HTERT RPE-1 (cell line): ENCODE data around the gene ATP5ME.

Experiments
- in situ Hi-C: fragments of 300-500 bp; cut with MboI; formaldehyde crosslinking; loops from 4 replicates; pipeline ENCODE4 v1.14.3; 2020; ENCODE audit warnings: low sequenced_read_pairs

The ATP5ME gene

DNA sequence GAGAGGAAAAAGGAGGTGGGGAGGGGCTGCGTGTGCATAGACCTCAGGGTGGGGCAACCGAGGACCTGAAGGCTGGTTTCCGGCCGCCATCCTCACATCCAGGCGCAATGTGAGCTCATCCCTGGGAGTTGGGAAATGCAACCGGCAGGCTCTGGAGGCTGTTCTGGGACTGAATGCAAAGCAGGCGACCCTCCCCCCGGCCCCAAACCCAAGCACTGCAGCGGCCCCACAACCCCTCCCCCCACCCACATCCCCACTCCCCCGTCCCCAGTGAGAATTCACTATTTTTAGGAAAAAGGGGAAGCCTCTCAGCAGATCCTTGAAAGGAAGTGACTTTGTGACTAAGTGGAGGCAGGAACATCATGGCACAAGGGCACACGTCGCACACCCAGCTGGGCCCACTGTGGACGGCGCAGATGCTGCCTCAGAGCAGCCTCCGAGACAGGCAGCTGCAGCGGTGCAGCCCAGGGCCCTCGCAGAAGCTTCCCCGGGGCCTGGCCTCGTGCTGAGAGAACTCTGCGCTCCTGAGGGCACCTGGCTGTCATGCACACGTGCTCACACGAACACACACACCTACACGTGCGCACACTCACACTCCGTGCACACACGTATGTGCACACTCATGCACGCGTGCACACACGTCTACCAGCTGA lies 50.0 kb downstream of the ATP5ME start:
- in situ Hi-C loops = no loop called here

DNA sequence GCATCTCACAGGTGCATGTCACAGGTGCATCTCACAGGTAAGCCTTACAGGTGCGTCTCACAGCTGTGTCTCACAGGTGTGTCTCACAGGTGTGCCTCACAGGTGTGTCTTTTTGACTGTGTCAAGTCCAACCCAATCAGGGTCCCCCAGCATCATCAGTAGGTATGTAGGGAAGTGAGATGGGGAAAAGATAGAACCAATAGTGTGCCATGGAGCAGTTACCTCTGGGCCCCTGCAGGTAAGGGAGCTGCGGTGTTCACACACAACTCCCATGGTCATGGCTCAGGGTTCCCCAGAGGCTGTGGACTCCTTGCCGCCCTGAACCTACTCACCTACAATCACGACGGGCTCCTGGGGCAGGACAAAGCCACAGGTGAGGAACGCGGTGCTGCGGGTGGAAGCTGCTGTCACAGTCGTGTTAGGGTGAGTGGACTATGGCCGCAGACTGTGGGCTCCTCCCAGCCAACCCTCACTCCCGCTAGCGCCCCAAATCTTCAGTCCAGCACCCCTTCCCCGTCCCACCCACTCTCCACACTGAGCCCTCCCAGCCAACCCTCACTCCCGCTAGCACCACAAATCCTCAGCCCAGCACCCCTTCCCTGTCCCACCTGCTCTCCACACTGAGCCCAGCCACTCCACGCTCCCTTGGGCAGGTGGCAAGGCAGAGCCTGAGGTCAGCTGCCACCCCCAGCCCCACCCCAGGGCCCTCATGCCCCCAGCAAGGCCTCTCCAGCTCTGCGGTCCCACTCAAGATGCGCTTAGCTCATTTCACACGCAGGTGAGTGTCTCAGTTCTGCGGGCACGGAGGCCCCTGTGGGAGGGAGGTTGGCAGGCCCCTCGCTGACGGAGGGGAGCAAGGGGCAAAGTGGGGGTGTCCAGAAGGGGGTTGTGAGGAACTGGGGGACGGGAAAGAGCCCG lies 50.8 kb downstream of the ATP5ME start:
- in situ Hi-C loops = no loop called here
